GM12878 (cell line): Measurements from ENCODE around the gene TMUB1.

ENCODE experiments used
- BHLHE40 ChIP-seq, 2 experiments: fragments of 450-650 bp in 1 of 2; IDR thresholded peaks; 2 replicates each; pipeline ENCODE4 v1.6.1; 2011 to 2017; ENCODE audit warnings: low read depth in 2 of 2, borderline replicate concordance in 1 of 2, improper control_type of control experiment in 1 of 2, low read length in 1 of 2, mild to moderate bottlenecking in 1 of 2
- RAD51 ChIP-seq: fragments of 450-650 bp; IDR thresholded peaks from 2 replicates; pipeline ENCODE4 v1.6.1; 2016; ENCODE audit warnings: moderate library complexity, mild to moderate bottlenecking, inconsistent platforms
- ZNF24 ChIP-seq: fragments of 450-650 bp; IDR thresholded peaks from 2 replicates; pipeline ENCODE4 v1.6.1; 2017; ENCODE audit warnings: antibody characterized with exemption, mild to moderate bottlenecking
- TF ChIP-seq, protein P1 (sequence below): IDR thresholded peaks from 2 replicates; pipeline ENCODE4 v1.6.1; 2012; ENCODE audit warnings: low read depth, low read length, improper control_type of control experiment
- TF ChIP-seq, protein P2 (sequence below), 3 experiments: IDR thresholded peaks in 2 of 3; conservative IDR thresholded peaks in 1 of 3; 2 replicates each; pipeline ENCODE4 v1.5.1; 2011; ENCODE audit warnings: low read depth in 3 of 3, low read length in 3 of 3, mild to moderate bottlenecking in 3 of 3, control low read depth in 2 of 3, moderate library complexity in 2 of 3, inconsistent platforms in 1 of 3, mixed read lengths in 1 of 3; ENCODE audit not compliant: control insufficient read depth in 2 of 3, insufficient read depth in 1 of 3; ENCODE audit errors: extremely low read depth in 1 of 3

DNA sequence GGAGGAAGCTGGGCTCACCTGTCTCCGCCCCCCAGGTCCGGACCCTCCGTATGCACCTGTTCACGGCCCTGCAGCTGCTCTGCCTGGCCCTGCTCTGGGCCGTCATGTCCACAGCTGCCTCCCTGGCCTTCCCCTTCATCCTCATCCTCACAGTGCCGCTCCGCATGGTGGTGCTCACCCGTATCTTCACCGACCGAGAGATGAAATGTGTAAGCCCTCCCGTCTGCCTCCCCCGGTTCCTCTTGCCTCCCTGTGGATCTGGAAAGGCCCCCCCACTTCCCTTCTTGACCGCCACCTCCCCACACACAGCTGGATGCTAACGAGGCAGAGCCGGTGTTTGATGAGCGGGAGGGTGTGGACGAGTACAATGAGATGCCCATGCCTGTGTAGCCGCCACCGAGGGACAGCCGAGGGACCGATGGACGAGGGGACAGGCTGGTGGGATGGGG lies 7.3 kb downstream of the TMUB1 start:
- TF ChIP-seq BHLHE40 (IDR thresholded peaks at IDR 0.05; ENCODE audit: borderline replicate concordance in 1 of 2, low read depth in 2 of 2, low read length in 1 of 2) (no peak), RAD51 (no peak), ZNF24 (no peak)
- TF ChIP-seq, protein P1, sequence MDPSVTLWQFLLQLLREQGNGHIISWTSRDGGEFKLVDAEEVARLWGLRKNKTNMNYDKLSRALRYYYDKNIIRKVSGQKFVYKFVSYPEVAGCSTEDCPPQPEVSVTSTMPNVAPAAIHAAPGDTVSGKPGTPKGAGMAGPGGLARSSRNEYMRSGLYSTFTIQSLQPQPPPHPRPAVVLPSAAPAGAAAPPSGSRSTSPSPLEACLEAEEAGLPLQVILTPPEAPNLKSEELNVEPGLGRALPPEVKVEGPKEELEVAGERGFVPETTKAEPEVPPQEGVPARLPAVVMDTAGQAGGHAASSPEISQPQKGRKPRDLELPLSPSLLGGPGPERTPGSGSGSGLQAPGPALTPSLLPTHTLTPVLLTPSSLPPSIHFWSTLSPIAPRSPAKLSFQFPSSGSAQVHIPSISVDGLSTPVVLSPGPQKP: no peak
- TF ChIP-seq, protein P2, sequence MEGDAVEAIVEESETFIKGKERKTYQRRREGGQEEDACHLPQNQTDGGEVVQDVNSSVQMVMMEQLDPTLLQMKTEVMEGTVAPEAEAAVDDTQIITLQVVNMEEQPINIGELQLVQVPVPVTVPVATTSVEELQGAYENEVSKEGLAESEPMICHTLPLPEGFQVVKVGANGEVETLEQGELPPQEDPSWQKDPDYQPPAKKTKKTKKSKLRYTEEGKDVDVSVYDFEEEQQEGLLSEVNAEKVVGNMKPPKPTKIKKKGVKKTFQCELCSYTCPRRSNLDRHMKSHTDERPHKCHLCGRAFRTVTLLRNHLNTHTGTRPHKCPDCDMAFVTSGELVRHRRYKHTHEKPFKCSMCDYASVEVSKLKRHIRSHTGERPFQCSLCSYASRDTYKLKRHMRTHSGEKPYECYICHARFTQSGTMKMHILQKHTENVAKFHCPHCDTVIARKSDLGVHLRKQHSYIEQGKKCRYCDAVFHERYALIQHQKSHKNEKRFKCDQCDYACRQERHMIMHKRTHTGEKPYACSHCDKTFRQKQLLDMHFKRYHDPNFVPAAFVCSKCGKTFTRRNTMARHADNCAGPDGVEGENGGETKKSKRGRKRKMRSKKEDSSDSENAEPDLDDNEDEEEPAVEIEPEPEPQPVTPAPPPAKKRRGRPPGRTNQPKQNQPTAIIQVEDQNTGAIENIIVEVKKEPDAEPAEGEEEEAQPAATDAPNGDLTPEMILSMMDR (IDR thresholded peaks at IDR 0.05 in 2 of 3, conservative IDR thresholded peaks at IDR 0.05 in 1 of 3; ENCODE audit: control insufficient read depth in 2 of 3, extremely low read depth in 1 of 3, insufficient read depth in 1 of 3, low read depth in 3 of 3, low read length in 3 of 3): no peak
